BJ (cell line): ENCODE data around the gene DPP7. TPM values are rescaled to one million over a fixed set of nuclear protein-coding genes. Genes with fewer than 3 reads are reported as not detected.

Source experiments
- CTCF ChIA-PET: fragments of 350-600 bp; formaldehyde crosslinking; extraction: SDS; loops from one replicate; lab custom pipeline; 2021; ENCODE audit warnings: antibody characterized with exemption, inconsistent platforms; lab: Yijun Ruan, JAX
- POLR2A ChIA-PET: fragments of 300-600 bp; sonication (Branson Sonifier 250); formaldehyde crosslinking; extraction: SDS; loops from one replicate; lab custom pipeline; 2021; ENCODE audit warnings: antibody characterized with exemption; lab: Charles Lee
- DNase-seq: peaks from one replicate; pipeline ENCODE4 v3.0.0-alpha.2; 2011; ENCODE audit warnings: low read depth
- H3K27me3 ChIP-seq: 2 replicates; pipeline ENCODE4 v1.6.0; 2011; ENCODE audit warnings: low read length; ENCODE audit not compliant: control insufficient read depth, insufficient read depth
- H3K36me3 ChIP-seq: 2 replicates; pipeline ENCODE4 v1.5.1; 2011; ENCODE audit warnings: low read length; ENCODE audit not compliant: control insufficient read depth, insufficient read depth
- H3K4me3 ChIP-seq: 2 replicates; pipeline ENCODE4 v1.5.1; 2011; ENCODE audit warnings: low read depth, mild to moderate bottlenecking, control low read depth, low read length
- polyA plus RNA-seq: library from polyadenylated mRNA; depleted of rRNA; stranded (reverse); fragments of >200 nt; gene quantifications from 2 replicates; pipeline ENCODE4 v1.2.3, GENCODE V29; 2011
- TF ChIP-seq, protein P1 (sequence below): IDR thresholded peaks from 2 replicates; pipeline ENCODE4 v1.5.1; 2011; ENCODE audit warnings: low read depth, mild to moderate bottlenecking, control low read depth, inconsistent platforms, low read length, moderate library complexity; ENCODE audit not compliant: insufficient read depth

Gene DPP7
- polyA plus RNA-seq, 1 experiment = 94.4 TPM

DNA sequence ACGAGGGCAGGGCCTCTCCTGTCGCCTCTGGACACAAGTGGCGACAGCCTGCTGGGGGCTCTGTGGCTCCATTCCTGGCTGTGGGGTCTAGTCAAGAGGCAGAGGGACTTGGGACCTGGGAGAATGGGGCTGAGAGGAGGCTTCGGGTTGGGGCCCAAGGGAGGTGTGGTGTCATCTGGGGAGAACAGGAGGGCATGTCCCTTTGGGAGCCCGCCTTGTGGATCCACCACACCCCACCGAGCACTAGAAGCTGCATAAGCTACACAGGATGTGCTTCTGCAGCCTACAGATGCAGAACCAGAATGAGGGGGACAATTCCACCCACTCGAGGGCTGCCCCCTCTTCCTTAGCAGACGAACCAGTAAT is 31.6 kb downstream of the DPP7 start:
- H3K36me3 ChIP-seq = peaks cover 29% of the 10 kb centered on the region
- ChIA-PET POLR2A (no interaction called here), CTCF (interaction anchor here (0.9 to 1.7 kb wide), 4 partner anchors 11 to 145 kb away, joined by 3 to 9 read pairs (median 4); partner anchors contain the start of gene RNF224)
- H3K4me3 ChIP-seq = no peak overlapping the region
- no peaks in the 10 kb centered on the region for H3K27me3 ChIP-seq
- TF ChIP-seq, protein P1, sequence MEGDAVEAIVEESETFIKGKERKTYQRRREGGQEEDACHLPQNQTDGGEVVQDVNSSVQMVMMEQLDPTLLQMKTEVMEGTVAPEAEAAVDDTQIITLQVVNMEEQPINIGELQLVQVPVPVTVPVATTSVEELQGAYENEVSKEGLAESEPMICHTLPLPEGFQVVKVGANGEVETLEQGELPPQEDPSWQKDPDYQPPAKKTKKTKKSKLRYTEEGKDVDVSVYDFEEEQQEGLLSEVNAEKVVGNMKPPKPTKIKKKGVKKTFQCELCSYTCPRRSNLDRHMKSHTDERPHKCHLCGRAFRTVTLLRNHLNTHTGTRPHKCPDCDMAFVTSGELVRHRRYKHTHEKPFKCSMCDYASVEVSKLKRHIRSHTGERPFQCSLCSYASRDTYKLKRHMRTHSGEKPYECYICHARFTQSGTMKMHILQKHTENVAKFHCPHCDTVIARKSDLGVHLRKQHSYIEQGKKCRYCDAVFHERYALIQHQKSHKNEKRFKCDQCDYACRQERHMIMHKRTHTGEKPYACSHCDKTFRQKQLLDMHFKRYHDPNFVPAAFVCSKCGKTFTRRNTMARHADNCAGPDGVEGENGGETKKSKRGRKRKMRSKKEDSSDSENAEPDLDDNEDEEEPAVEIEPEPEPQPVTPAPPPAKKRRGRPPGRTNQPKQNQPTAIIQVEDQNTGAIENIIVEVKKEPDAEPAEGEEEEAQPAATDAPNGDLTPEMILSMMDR = no peak
- DNase-seq = no peak

DNA sequence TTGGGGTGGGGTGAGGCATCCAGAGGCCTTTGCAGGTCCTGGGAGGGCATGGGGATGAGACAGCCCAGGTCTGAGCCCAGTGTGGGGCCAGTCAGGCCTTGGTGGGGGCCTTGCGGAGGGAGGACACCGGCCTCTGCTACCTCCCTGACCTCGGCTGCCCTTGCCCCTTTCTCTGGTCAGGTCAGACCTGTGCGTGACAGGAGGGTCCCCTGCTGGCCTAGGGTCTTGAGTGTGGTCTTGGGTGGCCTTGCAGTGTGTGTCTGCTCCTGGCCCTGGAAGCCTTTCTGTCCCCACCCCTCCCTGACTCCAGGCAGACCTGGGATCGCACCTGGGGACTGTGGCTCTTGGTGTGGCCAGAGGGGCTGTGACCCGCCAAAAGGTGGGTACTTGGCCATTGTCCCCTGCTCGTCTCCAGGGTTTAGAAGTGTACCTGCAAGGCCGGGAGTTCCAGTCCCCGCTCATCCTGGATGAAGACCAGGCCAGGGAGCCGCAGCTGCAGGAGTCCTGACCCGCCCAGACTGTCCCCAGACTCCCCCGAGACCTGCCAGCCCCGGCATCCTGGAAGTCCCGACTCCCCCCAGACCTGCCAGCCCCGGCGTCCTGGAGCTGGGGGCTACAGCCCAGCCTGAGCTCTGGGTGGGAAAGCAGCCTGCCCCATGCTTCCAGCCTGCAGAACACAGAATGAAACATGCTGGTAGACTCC is 32.2 kb downstream of the DPP7 start:
- TF ChIP-seq, protein P1 = no peak
- H3K36me3 ChIP-seq = peaks cover 29% of the 10 kb centered on the region
- DNase-seq = no peak
- no peaks in the 10 kb centered on the region for H3K27me3 ChIP-seq
- CTCF ChIA-PET = interaction anchor here (0.9 to 7.7 kb wide), 3 partner anchors 10 to 18 kb away, joined by 4 to 69 read pairs (median 9); no protein-coding TSS in a partner anchor
- POLR2A ChIA-PET = no interaction called here
- H3K4me3 ChIP-seq = no peak overlapping the region

GRCh38 chr9:137080260-137081122 is 34.0 kb downstream of the DPP7 start:
- TF ChIP-seq, protein P1 = no peak
- ChIA-PET CTCF (interaction anchor here (0.6 to 7.7 kb wide), 3 partner anchors 14 to 295 kb away, joined by 3 to 69 read pairs (median 3); no protein-coding TSS in a partner anchor), POLR2A (no interaction called here)
- H3K4me3 ChIP-seq = no peak overlapping the region
- H3K27me3 ChIP-seq = no peaks in the 10 kb centered on the region
- H3K36me3 ChIP-seq = peaks cover 29% of the 10 kb centered on the region
- DNase-seq = no peak

- DNase-seq = no peak
- Histone ChIP-seq H3K4me3 (no peak overlapping the region), H3K36me3 (peaks cover 29% of the 10 kb centered on the region), H3K27me3 (no peaks in the 10 kb centered on the region)
- TF ChIP-seq, protein P1 = no peak
- POLR2A ChIA-PET = no interaction called here
- CTCF ChIA-PET = interaction anchor here (7.7 kb wide), 1 partner anchor 13 kb away, joined by 69 read pairs; no protein-coding TSS in a partner anchor
Observed at GRCh38 chr9:137079401-137079787, 35.1 kb downstream of the DPP7 start.
